HepG2 (cell line): ENCODE data around the gene SPEM2. TPM values are rescaled to one million over a fixed set of nuclear protein-coding genes. Genes with fewer than 3 reads are reported as not detected.

Experiments
- ERF ChIP-seq: IDR thresholded peaks from 2 replicates; pipeline ENCODE4 v1.6.1; 2018; ENCODE audit warnings: missing biosample characterization, missing genetic modification reagents
- HNF1B ChIP-seq: sonication (generic); formaldehyde crosslinking; IDR thresholded peaks from 2 replicates; pipeline ENCODE4 v1.5.1; 2020; ENCODE audit warnings: mild to moderate bottlenecking, moderate library complexity, missing genetic modification reagents
- HNRNPUL1 ChIP-seq: fragments of 200-400 bp; formaldehyde crosslinking; IDR thresholded peaks from 2 replicates; pipeline ENCODE4 v1.6.1; 2017; ENCODE audit warnings: low read depth, mild to moderate bottlenecking, low read length, moderate library complexity
- MEIS2 ChIP-seq: sonication (generic); formaldehyde crosslinking; IDR thresholded peaks from 2 replicates; pipeline ENCODE4 v1.9.0; 2021; ENCODE audit warnings: mild to moderate bottlenecking, missing genetic modification reagents
- PITX1 ChIP-seq: sonication (generic); formaldehyde crosslinking; IDR thresholded peaks from 2 replicates; pipeline ENCODE4 v1.5.1; 2020; ENCODE audit warnings: mild to moderate bottlenecking, missing genetic modification reagents
- SKIL ChIP-seq: sonication (generic); formaldehyde crosslinking; IDR thresholded peaks from 2 replicates; pipeline ENCODE4 v1.8.0; 2022; ENCODE audit warnings: missing genetic modification reagents, mild to moderate bottlenecking, moderate library complexity, borderline replicate concordance
- ZBTB20 ChIP-seq: sonication (generic); formaldehyde crosslinking; IDR thresholded peaks from 2 replicates; pipeline ENCODE4 v1.8.1; 2023; ENCODE audit warnings: missing genetic modification reagents, low read depth, mild to moderate bottlenecking, borderline replicate concordance
- ZBTB37 ChIP-seq: sonication (generic); formaldehyde crosslinking; IDR thresholded peaks from 2 replicates; pipeline ENCODE4 v1.4.0; 2020; ENCODE audit warnings: mild to moderate bottlenecking, missing genetic modification reagents
- ZC3H13 ChIP-seq: sonication (generic); formaldehyde crosslinking; IDR thresholded peaks from 2 replicates; pipeline ENCODE4 v1.8.1; 2023; ENCODE audit warnings: mild to moderate bottlenecking, missing genetic modification reagents, moderate library complexity
- ZNF160 ChIP-seq: sonication (generic); formaldehyde crosslinking; IDR thresholded peaks from 2 replicates; pipeline ENCODE4 v1.8.0; 2022; ENCODE audit warnings: mild to moderate bottlenecking, inconsistent platforms, missing genetic modification reagents
- ZNF224 ChIP-seq: sonication (generic); formaldehyde crosslinking; IDR thresholded peaks from 2 replicates; pipeline ENCODE4 v1.5.0; 2020; ENCODE audit warnings: mild to moderate bottlenecking, missing genetic modification reagents
- ZNF230 ChIP-seq: sonication (generic); formaldehyde crosslinking; IDR thresholded peaks from 2 replicates; pipeline ENCODE4 v1.4.0; 2020; ENCODE audit warnings: mild to moderate bottlenecking, missing genetic modification reagents
- ZNF414 ChIP-seq: sonication (generic); formaldehyde crosslinking; IDR thresholded peaks from 2 replicates; pipeline ENCODE4 v1.5.0; 2020; ENCODE audit warnings: missing genetic modification reagents
- ZNF441 ChIP-seq: sonication (generic); formaldehyde crosslinking; IDR thresholded peaks from 2 replicates; pipeline ENCODE4 v1.7.0; 2021; ENCODE audit warnings: missing genetic modification reagents, borderline replicate concordance
- ZNF841 ChIP-seq: sonication (generic); formaldehyde crosslinking; IDR thresholded peaks from 2 replicates; pipeline ENCODE4 v1.8.1; 2023; ENCODE audit warnings: missing genetic modification reagents, borderline replicate concordance
- ZSCAN20 ChIP-seq: sonication (generic); formaldehyde crosslinking; IDR thresholded peaks from 2 replicates; pipeline ENCODE4 v1.4.0; 2020; ENCODE audit warnings: missing genetic modification reagents, mild to moderate bottlenecking, borderline replicate concordance
- ZSCAN25 ChIP-seq: sonication (generic); formaldehyde crosslinking; IDR thresholded peaks from 2 replicates; pipeline ENCODE4 v1.8.0; 2022; ENCODE audit warnings: mild to moderate bottlenecking, missing genetic modification reagents
- polyA plus RNA-seq, 8 experiments: library from polyadenylated mRNA; depleted of rRNA in 3 of 8; stranded (reverse) in 7 of 8; unstranded in 1 of 8; fragments of >200 nt; fragmentation: Illumina TruSeq in 4 of 8; extraction: Trizol in 4 of 8; gene quantifications; 2 replicates each; pipeline versions ENCODE4 v1.2.1 to v1.2.3, GENCODE V29; 2011 to 2016; ENCODE audit warnings: low read depth in 4 of 8, missing spikeins in 1 of 8, mixed read lengths in 1 of 8; ENCODE audit not compliant: insufficient read depth in 1 of 8
- total RNA-seq, 5 experiments: library from RNA; depleted of rRNA; stranded (reverse); fragments of >200 nt; fragmentation: Illumina TruSeq; extraction: Trizol; gene quantifications; 2 replicates each; pipeline ENCODE4 v1.2.3, GENCODE V29; 2016; ENCODE audit warnings: low read depth in 1 of 5

Gene SPEM2
- total and polyA plus RNA-seq, 2 of the 13 experiments (the other 11 are each of a cell fraction or from before 2014, with no cell fraction given), result not detected

- no peak for TF ChIP-seq HNF1B (CRISPR knock-in tag)
- no peak for TF ChIP-seq ZBTB37 (CRISPR knock-in tag)
- peak; percentile 92 for TF ChIP-seq ZC3H13
- no peak for TF ChIP-seq ERF
- 0 out of 2 replicates have a peak, but pooled peaks have one; percentile 33 for TF ChIP-seq SKIL (CRISPR knock-in tag)
- peak; percentile 13; the same call in 1 of the 2 replicates for TF ChIP-seq ZNF414 (CRISPR knock-in tag)
- TF ChIP-seq ZSCAN20 (CRISPR knock-in tag), result peak; percentile 27; the same call in 1 of the 2 replicates
- no peak for TF ChIP-seq HNRNPUL1
- peak; percentile 89; the same call in 1 of the 2 replicates for TF ChIP-seq ZNF160 (CRISPR knock-in tag)
- TF ChIP-seq ZSCAN25 (CRISPR knock-in tag), result peak; percentile 25; the same call in 1 of the 2 replicates
- TF ChIP-seq MEIS2 (CRISPR knock-in tag), result peak; percentile 44; the same call in 1 of the 2 replicates
- no peak; the same call in 1 of the 2 replicates for TF ChIP-seq ZNF230 (CRISPR knock-in tag)
- TF ChIP-seq ZNF841 (CRISPR knock-in tag), result no peak
- 0 out of 2 replicates have a peak, but pooled peaks have one; percentile 9 for TF ChIP-seq PITX1 (CRISPR knock-in tag)
- no peak for TF ChIP-seq ZNF224 (CRISPR knock-in tag)
- TF ChIP-seq ZBTB20 (CRISPR knock-in tag), result no peak
- 0 out of 2 replicates have a peak, but pooled peaks have one; percentile 14 for TF ChIP-seq ZNF441 (CRISPR knock-in tag)
These were observed 19.5 kb downstream of the SPEM2 start, which contains the start of gene CHRNB1 (continued) for GRCh38 chr17:7444682-7445618.
